Fibroblast of the conjunctiva (primary cell): Measurements from ENCODE around the gene PAM.
"Not testable (repeated sequence)": the region's sequence is repeated elsewhere in the genome, so short reads cannot be mapped to it uniquely, and the experiment has no call there.

ENCODE experiments used
- DNase-seq: peaks from one replicate; pipeline ENCODE4 v3.0.0-alpha.2; 2010; ENCODE audit warnings: low read depth

Gene PAM

DNA sequence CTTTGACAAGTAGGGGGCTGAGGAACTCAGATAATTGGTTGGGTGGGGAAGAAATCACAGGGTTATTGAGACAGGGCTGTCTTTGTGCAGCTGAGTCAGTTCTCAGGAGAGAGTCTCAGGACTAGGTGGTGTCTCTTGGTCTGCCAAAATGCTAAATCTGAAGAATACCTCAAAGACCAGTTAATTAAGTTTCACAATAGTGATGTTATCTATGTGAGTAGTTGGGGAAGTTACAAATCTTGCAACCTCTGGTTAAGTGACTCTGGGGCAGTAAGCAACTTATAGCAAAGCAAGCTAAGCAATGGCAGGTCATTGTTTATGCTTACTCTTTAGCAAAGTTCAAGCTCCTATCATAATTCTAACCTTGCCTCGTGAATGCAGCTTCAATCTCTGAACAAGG, 311.2 kb downstream of the PAM start:
- no peak for DNase-seq

DNA sequence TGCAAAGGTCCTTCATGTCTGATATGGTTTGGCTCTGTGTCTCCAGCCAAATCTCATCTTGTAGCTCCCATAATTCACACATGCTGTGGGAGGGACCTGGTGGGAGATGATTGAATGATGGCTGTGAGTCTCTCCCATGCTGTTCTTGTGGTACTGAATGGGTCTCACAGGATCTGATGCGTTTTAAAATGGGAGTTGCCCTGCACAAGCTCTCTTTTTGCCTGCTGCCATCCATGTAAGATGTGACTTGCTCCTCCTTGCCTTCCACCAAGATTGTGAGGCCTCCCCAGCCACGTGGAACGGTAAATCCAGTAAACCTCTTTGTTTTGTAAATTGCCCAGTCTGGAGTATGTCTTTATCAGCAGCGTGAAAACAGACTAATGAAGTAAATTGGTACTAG, 318.4 kb downstream of the PAM start:
- not testable (repeated sequence) for DNase-seq

DNA sequence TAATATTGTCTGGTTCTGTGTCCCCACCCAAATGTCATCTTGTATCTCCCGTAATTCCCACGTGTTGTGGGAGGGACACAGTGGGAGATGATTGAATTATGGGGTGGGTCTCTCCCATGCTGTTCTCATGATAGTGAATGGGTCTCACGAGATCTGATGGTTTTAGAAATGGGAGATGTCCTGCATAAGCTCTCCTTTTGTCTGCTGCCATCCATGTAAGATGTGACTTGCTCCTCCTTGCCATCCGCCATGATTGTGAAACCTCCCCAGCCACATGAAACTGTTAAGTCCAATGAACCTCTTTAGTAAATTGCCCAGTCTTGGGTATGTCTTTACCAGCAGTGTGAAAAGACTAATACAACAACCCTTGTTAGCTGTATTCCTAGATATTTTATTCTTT, 320.3 kb downstream of the PAM start:
- DNase-seq = no peak
